Epithelial cell of esophagus (primary cell): ENCODE results near the gene INHA.

Experiments used
- DNase-seq: peaks from one replicate; pipeline ENCODE4 v3.0.0; 2010; ENCODE audit warnings: low read depth
- H3K4me3 ChIP-seq: 2 replicates; pipeline ENCODE4 v1.5.1; 2011; ENCODE audit warnings: mild to moderate bottlenecking, low read length, control low read depth
- CTCF ChIP-seq: IDR thresholded peaks from 2 replicates; pipeline ENCODE4 v1.5.1; 2011; ENCODE audit warnings: low read depth, mild to moderate bottlenecking, low read length, control low read depth, inconsistent platforms; ENCODE audit not compliant: insufficient read depth; ENCODE audit errors: missing control alignments

Gene INHA

GRCh38 chr2:219541611-219542180, 30.4 kb upstream of the INHA start:
- peak overlapping the region; percentile 79 for H3K4me3 ChIP-seq
- peak; percentile 88 for TF ChIP-seq CTCF
- DNase-seq = peak; percentile 93

GRCh38 chr2:219542931-219543595, 29.0 kb upstream of the INHA start:
- peak; percentile 69 for DNase-seq
- no peak for TF ChIP-seq CTCF
- peak overlapping the region; percentile 79 for H3K4me3 ChIP-seq

- no peak for TF ChIP-seq CTCF
- H3K4me3 ChIP-seq = peak within 1 kb of the TSS; percentile 79
- peak; percentile 98 for DNase-seq
Measured at GRCh38 chr2:219543596-219544358, 28.3 kb upstream of the INHA start, which contains the start of the genes CHPF and TMEM198. Gene CHPF, minus strand, starts transcription at chr2:219543809. Its CDS starts 271 bp downstream, at chr2:219543538. Gene TMEM198, plus strand, starts transcription at chr2:219544028. Its CDS starts 700 bp downstream, at chr2:219544728.

GRCh38 chr2:219544567-219544966, 27.5 kb upstream of the INHA start:
- H3K4me3 ChIP-seq = no peak overlapping the region
- TF ChIP-seq CTCF = no peak
- no peak for DNase-seq

GRCh38 chr2:219545295-219545942, 26.7 kb upstream of the INHA start:
- DNase-seq = no peak
- no peak for TF ChIP-seq CTCF
- no peak overlapping the region for H3K4me3 ChIP-seq

- TF ChIP-seq CTCF = no peak
- no peak for DNase-seq
Measured at GRCh38 chr2:219545943-219546352, 26.2 kb upstream of the INHA start.

More at GRCh38 chr2:219545943-219546352, 26.2 kb upstream of the INHA start:
- H3K4me3 ChIP-seq = no peak overlapping the region
